Measurements from ENCODE around the gene BICD1. TPM values are rescaled to one million over a fixed set of nuclear protein-coding genes. Genes with fewer than 3 reads are reported as not detected.
A peak's percentile ranks its signal among the peaks of the same experiment; 100 is the strongest.

The BICD1 gene
- polyA plus RNA-seq, 1 of the 3 experiments (the other 2 are of a cell fraction), result 12.1 TPM

- TF ChIP-seq, protein P1, sequence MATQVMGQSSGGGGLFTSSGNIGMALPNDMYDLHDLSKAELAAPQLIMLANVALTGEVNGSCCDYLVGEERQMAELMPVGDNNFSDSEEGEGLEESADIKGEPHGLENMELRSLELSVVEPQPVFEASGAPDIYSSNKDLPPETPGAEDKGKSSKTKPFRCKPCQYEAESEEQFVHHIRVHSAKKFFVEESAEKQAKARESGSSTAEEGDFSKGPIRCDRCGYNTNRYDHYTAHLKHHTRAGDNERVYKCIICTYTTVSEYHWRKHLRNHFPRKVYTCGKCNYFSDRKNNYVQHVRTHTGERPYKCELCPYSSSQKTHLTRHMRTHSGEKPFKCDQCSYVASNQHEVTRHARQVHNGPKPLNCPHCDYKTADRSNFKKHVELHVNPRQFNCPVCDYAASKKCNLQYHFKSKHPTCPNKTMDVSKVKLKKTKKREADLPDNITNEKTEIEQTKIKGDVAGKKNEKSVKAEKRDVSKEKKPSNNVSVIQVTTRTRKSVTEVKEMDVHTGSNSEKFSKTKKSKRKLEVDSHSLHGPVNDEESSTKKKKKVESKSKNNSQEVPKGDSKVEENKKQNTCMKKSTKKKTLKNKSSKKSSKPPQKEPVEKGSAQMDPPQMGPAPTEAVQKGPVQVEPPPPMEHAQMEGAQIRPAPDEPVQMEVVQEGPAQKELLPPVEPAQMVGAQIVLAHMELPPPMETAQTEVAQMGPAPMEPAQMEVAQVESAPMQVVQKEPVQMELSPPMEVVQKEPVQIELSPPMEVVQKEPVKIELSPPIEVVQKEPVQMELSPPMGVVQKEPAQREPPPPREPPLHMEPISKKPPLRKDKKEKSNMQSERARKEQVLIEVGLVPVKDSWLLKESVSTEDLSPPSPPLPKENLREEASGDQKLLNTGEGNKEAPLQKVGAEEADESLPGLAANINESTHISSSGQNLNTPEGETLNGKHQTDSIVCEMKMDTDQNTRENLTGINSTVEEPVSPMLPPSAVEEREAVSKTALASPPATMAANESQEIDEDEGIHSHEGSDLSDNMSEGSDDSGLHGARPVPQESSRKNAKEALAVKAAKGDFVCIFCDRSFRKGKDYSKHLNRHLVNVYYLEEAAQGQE (IDR thresholded peaks at IDR 0.05; ENCODE audit: low read depth, low read length), result peak; percentile 65
- peak; percentile 77; the same call in 1 of the 2 replicates for TF ChIP-seq POLR2AphosphoS5 (IDR thresholded peaks at IDR 0.05; ENCODE audit: low read depth, low read length)
These were observed at the start of gene BICD1 (continued) for GRCh38 chr12:32106517-32107358.

GRCh38 chr12:32061033-32061432 is 45.6 kb upstream of the BICD1 start:
- H4K20me1 ChIP-seq (ENCODE audit: insufficient read depth), result no peaks in the 10 kb centered on the region
- no peak overlapping the region for H3K27ac ChIP-seq (ENCODE audit: low read depth in 2 of 2, low read length in 1 of 2)
- H3F3A ChIP-seq (replicated peaks; ENCODE audit: insufficient read depth), result no peaks in the 10 kb centered on the region
- H3K9me2 ChIP-seq, result no peaks in the 10 kb centered on the region
- POLR2A ChIA-PET, result interaction anchor here (0.8 kb wide), 1 partner anchor 251 kb away, joined by 3 read pairs; no protein-coding TSS in a partner anchor
- H3K79me2 ChIP-seq (ENCODE audit: insufficient read depth), result no peaks in the 10 kb centered on the region
- no peak overlapping the region for H3K4me3 ChIP-seq (ENCODE audit: low read depth in 2 of 2, low read length in 1 of 2)
- WGBS (ENCODE audit: low lambda C conversion rate), result 97% methylated on average over 3 of the region's 3 CpGs
- H3K27me3 ChIP-seq (ENCODE audit: insufficient read depth), result no peaks in the 10 kb centered on the region
- no peak for DNase-seq
- no peak overlapping the region for H3K9ac ChIP-seq
- H3K9me3 ChIP-seq, result no peaks in the 10 kb centered on the region
- CTCF ChIA-PET, result interaction anchor here (0.5 to 4.2 kb wide), 49 partner anchors 8 to 611 kb away, joined by 3 to 47 read pairs (median 4); partner anchors contain the start of gene BICD1
- H3K4me1 ChIP-seq (ENCODE audit: control insufficient read depth in 1 of 2, insufficient read depth in 2 of 2, low read depth in 1 of 2, low read length in 1 of 2), result no peaks in the 10 kb centered on the region; a peak in 1 of 4 replicates
- H3K4me2 ChIP-seq, result no peak overlapping the region
- H3K36me3 ChIP-seq (replicated peaks in 1 of 2; ENCODE audit: control insufficient read depth in 1 of 2, insufficient read depth in 2 of 2, low read length in 1 of 2), result no peaks in the 10 kb centered on the region
- no peak overlapping the region for H2AFZ ChIP-seq (ENCODE audit: low read depth)
- TF ChIP-seq FOSL2 (IDR thresholded peaks at IDR 0.05; ENCODE audit: borderline replicate concordance, low read depth), result no peak

- ChIA-PET CTCF (interaction anchor here (0.5 to 4.2 kb wide), 15 partner anchors 12 to 442 kb away, joined by 3 to 47 read pairs (median 3); no protein-coding TSS in a partner anchor), POLR2A (interaction anchor here (1.3 to 1.5 kb wide), 2 partner anchors 43 to 44 kb away, joined by 3 read pairs; no protein-coding TSS in a partner anchor)
- Histone ChIP-seq H2AFZ (ENCODE audit: low read depth) (no peak overlapping the region), H3K9me3 (no peaks in the 10 kb centered on the region), H3F3A (replicated peaks; ENCODE audit: insufficient read depth) (no peaks in the 10 kb centered on the region), H3K4me2 (no peak overlapping the region), H3K9ac (no peak overlapping the region), H3K4me1 (ENCODE audit: control insufficient read depth in 1 of 2, insufficient read depth in 2 of 2, low read depth in 1 of 2, low read length in 1 of 2) (no peaks in the 10 kb centered on the region; a peak in 1 of 4 replicates), H3K27me3 (ENCODE audit: insufficient read depth) (no peaks in the 10 kb centered on the region), H3K9me2 (no peaks in the 10 kb centered on the region), H3K27ac (ENCODE audit: low read depth in 2 of 2, low read length in 1 of 2) (no peak overlapping the region), H3K4me3 (ENCODE audit: low read depth in 2 of 2, low read length in 1 of 2) (no peak overlapping the region), H3K36me3 (replicated peaks in 1 of 2; ENCODE audit: control insufficient read depth in 1 of 2, insufficient read depth in 2 of 2, low read length in 1 of 2) (no peaks in the 10 kb centered on the region), H4K20me1 (ENCODE audit: insufficient read depth) (no peaks in the 10 kb centered on the region), H3K79me2 (ENCODE audit: insufficient read depth) (no peaks in the 10 kb centered on the region)
- TF ChIP-seq GATA2 (CRISPR knock-in tag; IDR thresholded peaks at IDR 0.05) (peak; percentile 32; the same call in 1 of the 2 replicates), NRF1 (IDR thresholded peaks at IDR 0.05; ENCODE audit: low read depth, low read length) (no peak), FOSL2 (IDR thresholded peaks at IDR 0.05; ENCODE audit: borderline replicate concordance, low read depth) (no peak)
- WGBS (ENCODE audit: low lambda C conversion rate), result 55% methylated on average over 2 of the region's 2 CpGs
- peak; percentile 25 for DNase-seq
These were observed 43.8 kb upstream of the BICD1 start for GRCh38 chr12:32062881-32063280.
